Endodermal cell (in vitro differentiated cells): ENCODE results near the gene GRM7. TPM values are rescaled to one million over a fixed set of nuclear protein-coding genes. Genes with fewer than 3 reads are reported as not detected.

Experiments used
- DNase-seq: peaks from one replicate; pipeline ENCODE4 v3.0.0-alpha.2; 2017
- H3K27ac ChIP-seq: 2 replicates; pipeline ENCODE4 v1.5.1; 2013; ENCODE audit warnings: mild to moderate bottlenecking, low read depth, low read length, moderate library complexity
- H3K27me3 ChIP-seq: 2 replicates; pipeline ENCODE4 v1.6.1; 2013; ENCODE audit warnings: mild to moderate bottlenecking, low read length, moderate library complexity; ENCODE audit not compliant: insufficient read depth, control insufficient read depth, poor library complexity, severe bottlenecking
- H3K36me3 ChIP-seq: 2 replicates; pipeline ENCODE4 v1.7.0; 2013; ENCODE audit warnings: mild to moderate bottlenecking, low read length, moderate library complexity; ENCODE audit not compliant: control insufficient read depth, insufficient read depth
- H3K4me1 ChIP-seq: one replicate; pipeline ENCODE4 v1.7.0; 2013; ENCODE audit warnings: low read length; ENCODE audit not compliant: control insufficient read depth, insufficient read depth
- H3K4me3 ChIP-seq: 2 replicates; pipeline ENCODE4 v1.5.1; 2013; ENCODE audit warnings: mild to moderate bottlenecking, low read length, moderate library complexity
- H3K9ac ChIP-seq: 2 replicates; pipeline ENCODE4 v1.6.1; 2013; ENCODE audit warnings: mild to moderate bottlenecking, low read length, moderate library complexity; ENCODE audit not compliant: poor library complexity, severe bottlenecking; ENCODE audit errors: extremely low read depth
- H3K9me3 ChIP-seq: 2 replicates; pipeline ENCODE4 v1.6.1; 2013; ENCODE audit warnings: mild to moderate bottlenecking, low read length, moderate library complexity; ENCODE audit not compliant: control insufficient read depth
- H3K27ac Mint-ChIP-seq: 2 replicates; pipeline ENCODE4 v1.8.0; 2020; ENCODE audit warnings: mixed read lengths
- H3K27me3 Mint-ChIP-seq: 2 replicates; pipeline ENCODE4 v1.8.0; 2021; ENCODE audit warnings: mild to moderate bottlenecking, mixed read lengths; ENCODE audit not compliant: insufficient read depth
- H3K36me3 Mint-ChIP-seq: 2 replicates; pipeline ENCODE4 v1.8.0; 2020; ENCODE audit warnings: low read depth, mixed read lengths
- H3K4me1 Mint-ChIP-seq: 2 replicates; pipeline ENCODE4 v1.8.0; 2020; ENCODE audit warnings: mixed read lengths
- H3K4me3 Mint-ChIP-seq: 2 replicates; pipeline ENCODE4 v1.8.0; 2020; ENCODE audit warnings: mild to moderate bottlenecking, moderate library complexity, mixed read lengths
- H3K9me3 Mint-ChIP-seq: 2 replicates; pipeline ENCODE4 v1.8.0; 2020; ENCODE audit warnings: mild to moderate bottlenecking, mixed read lengths
- WGBS, 2 experiments: methylation state at CpG; one replicate each; pipeline versions ENCODE4 v1.1.5 to v1.1.7; 2013; ENCODE audit warnings: missing lambda C conversion rate in 2 of 2, mixed read lengths in 1 of 2; ENCODE audit not compliant: insufficient coverage in 1 of 2, insufficient read length in 1 of 2; 5-methylcytosine and 5-hydroxymethylcytosine counted together
- total RNA-seq, 2 donors: library from RNA; stranded (reverse); fragmentation: NEBNext Ultra II Directional in 1 of 2; extraction: Animal tissue kit (Norgen Biotek cat#: 25700) in 1 of 2; gene quantifications; 2 replicates in 1 of 2; 3 replicates in 1 of 2; pipeline ENCODE4 v1.2.1, GENCODE V29; 2021
- TF ChIP-seq, protein P1 (sequence below): fragments of 200-600 bp; sonication (generic); conservative IDR thresholded peaks from 2 replicates; pipeline ENCODE4 v1.5.0; 2021; ENCODE audit warnings: antibody characterized with exemption, mild to moderate bottlenecking

GRM7 gene
- total RNA-seq, 2 donors from 2014 or later = 0.11 to 0.73 TPM

DNA sequence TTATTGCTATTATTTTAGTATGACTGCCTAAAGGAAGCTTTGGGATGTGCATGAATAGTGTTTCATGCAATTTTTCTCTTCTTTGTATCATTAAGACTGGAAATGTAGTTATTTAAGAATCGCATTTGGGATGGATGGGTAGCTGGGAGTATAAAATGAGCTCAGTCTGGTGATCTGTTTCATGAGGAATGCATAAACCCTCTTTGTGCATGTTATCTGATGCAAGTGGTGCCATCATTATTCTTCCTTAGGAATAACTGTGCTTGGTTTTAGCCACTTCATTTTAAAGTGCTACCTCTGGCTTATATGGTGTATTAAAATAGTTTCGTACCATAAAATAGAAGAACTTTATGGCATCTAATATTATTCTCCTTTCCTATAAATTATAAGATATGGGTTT is 535.6 kb downstream of the GRM7 start:
- Mint-ChIP-seq H3K27me3 (no peaks in the 10 kb centered on the region), H3K4me1 (peaks cover 7% of the 10 kb centered on the region), H3K9me3 (no peaks in the 10 kb centered on the region), H3K4me3 (no peak overlapping the region), H3K27ac (no peak overlapping the region), H3K36me3 (no peaks in the 10 kb centered on the region)
- Histone ChIP-seq H3K27ac (no peak overlapping the region), H3K36me3 (no peaks in the 10 kb centered on the region), H3K4me3 (no peak overlapping the region), H3K27me3 (no peaks in the 10 kb centered on the region), H3K4me1 (no peaks in the 10 kb centered on the region), H3K9me3 (no peaks in the 10 kb centered on the region), H3K9ac (no peak overlapping the region)
- no peak for DNase-seq
- TF ChIP-seq, protein P1, sequence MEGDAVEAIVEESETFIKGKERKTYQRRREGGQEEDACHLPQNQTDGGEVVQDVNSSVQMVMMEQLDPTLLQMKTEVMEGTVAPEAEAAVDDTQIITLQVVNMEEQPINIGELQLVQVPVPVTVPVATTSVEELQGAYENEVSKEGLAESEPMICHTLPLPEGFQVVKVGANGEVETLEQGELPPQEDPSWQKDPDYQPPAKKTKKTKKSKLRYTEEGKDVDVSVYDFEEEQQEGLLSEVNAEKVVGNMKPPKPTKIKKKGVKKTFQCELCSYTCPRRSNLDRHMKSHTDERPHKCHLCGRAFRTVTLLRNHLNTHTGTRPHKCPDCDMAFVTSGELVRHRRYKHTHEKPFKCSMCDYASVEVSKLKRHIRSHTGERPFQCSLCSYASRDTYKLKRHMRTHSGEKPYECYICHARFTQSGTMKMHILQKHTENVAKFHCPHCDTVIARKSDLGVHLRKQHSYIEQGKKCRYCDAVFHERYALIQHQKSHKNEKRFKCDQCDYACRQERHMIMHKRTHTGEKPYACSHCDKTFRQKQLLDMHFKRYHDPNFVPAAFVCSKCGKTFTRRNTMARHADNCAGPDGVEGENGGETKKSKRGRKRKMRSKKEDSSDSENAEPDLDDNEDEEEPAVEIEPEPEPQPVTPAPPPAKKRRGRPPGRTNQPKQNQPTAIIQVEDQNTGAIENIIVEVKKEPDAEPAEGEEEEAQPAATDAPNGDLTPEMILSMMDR = no peak
- WGBS, 2 experiments = 83% methylated on average over 1 of the region's 2 CpGs; no CpG with 5 or more reads in 1 of the 2 experiments

DNA sequence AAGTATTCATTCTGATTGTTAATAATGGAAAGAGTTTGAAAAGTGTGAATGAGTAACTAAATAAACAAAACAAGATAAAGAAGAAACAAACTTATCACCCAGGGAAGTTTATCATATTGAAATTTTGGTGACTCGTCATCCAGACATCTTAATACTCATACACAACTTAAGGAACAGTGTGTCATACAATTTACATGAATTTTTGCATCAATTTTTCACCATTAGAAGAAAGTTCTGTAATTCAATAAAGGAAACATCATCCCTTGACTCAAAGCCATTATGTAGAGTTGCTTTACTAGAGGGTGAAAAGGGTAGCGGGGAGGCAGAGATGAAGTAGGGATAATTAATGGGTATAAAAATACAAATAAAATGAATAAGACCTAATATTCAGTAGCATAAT is 536.2 kb downstream of the GRM7 start:
- TF ChIP-seq, protein P1 = no peak
- no peak overlapping the region for H3K4me3 ChIP-seq
- no peaks in the 10 kb centered on the region for H3K4me1 ChIP-seq
- DNase-seq = no peak
- WGBS, 2 experiments = 91% methylated on average over 2 of the region's 2 CpGs; no CpG with 5 or more reads in 1 of the 2 experiments
- Mint-ChIP-seq H3K27ac (no peak overlapping the region), H3K4me3 (no peak overlapping the region), H3K9me3 (no peaks in the 10 kb centered on the region), H3K27me3 (no peaks in the 10 kb centered on the region), H3K4me1 (peaks cover 7% of the 10 kb centered on the region), H3K36me3 (no peaks in the 10 kb centered on the region)
- no peaks in the 10 kb centered on the region for H3K9me3 ChIP-seq
- H3K9ac ChIP-seq = no peak overlapping the region
- no peak overlapping the region for H3K27ac ChIP-seq
- no peaks in the 10 kb centered on the region for H3K27me3 ChIP-seq
- H3K36me3 ChIP-seq = no peaks in the 10 kb centered on the region

DNA sequence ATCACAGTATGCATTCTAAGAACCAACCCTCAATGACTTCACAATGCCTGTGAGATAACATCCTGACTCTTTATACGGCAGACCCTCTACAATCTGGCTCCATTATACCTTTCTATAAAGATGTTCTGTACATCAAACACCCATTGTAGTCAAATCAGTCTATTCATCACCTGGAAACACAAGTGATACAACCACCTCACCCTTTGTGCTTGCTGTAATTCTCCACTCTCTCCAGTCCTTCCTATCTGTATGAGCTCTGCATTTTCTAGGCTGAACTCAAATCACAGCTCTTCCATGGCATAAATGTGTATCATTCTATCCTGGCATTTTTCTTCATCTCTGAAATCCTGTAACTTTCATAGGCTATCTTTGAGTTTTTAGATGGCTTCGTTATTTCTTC is 539.4 kb downstream of the GRM7 start:
- no peaks in the 10 kb centered on the region for H3K27me3 ChIP-seq
- no peak overlapping the region for H3K27ac ChIP-seq
- no peaks in the 10 kb centered on the region for H3K9me3 Mint-ChIP-seq
- no peak for DNase-seq
- H3K36me3 Mint-ChIP-seq = no peaks in the 10 kb centered on the region
- H3K36me3 ChIP-seq = no peaks in the 10 kb centered on the region
- no peak overlapping the region for H3K4me3 Mint-ChIP-seq
- 81 to 100% methylated on average over 1 to 2 of the region's 2 CpGs for WGBS, 2 experiments
- no peaks in the 10 kb centered on the region for H3K9me3 ChIP-seq
- H3K27ac Mint-ChIP-seq = no peak overlapping the region
- H3K4me3 ChIP-seq = no peak overlapping the region
- no peaks in the 10 kb centered on the region for H3K4me1 ChIP-seq
- no peaks in the 10 kb centered on the region for H3K27me3 Mint-ChIP-seq
- H3K9ac ChIP-seq = no peak overlapping the region
- peaks cover 7% of the 10 kb centered on the region for H3K4me1 Mint-ChIP-seq
- TF ChIP-seq, protein P1 = no peak
